Erythroblast (primary cell): ENCODE data around the gene JPH4.

ENCODE experiments used
- GATA1 ChIP-seq: IDR thresholded peaks from 2 replicates; pipeline ENCODE4 v1.6.1; 2011; ENCODE audit warnings: low read depth, mild to moderate bottlenecking, control low read depth, low read length, moderate library complexity
- POLR2A ChIP-seq: IDR thresholded peaks from 2 replicates; pipeline ENCODE4 v1.6.1; 2011; ENCODE audit warnings: mild to moderate bottlenecking, low read length

DNA sequence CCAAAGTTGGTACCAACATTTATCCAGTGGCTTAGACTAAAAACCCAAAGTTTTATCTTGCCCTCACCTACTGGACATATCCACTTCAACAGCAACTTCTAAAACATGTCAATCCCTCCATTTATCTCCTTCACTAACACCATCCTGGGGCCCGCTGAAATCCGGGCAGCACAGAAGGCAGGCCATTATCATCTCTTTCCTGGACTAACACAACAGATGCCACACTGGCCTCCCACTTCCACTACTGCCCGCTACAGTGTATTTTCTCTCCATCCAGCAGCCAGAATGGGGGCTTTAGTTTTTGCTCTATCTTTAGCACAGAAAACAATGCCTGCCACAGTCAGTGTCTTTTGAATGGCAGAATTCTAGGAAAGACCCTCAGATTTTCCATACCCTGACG lies 42.6 kb downstream of the JPH4 start:
- no peak for TF ChIP-seq POLR2A
- TF ChIP-seq GATA1 = no peak
